ENCODE measurements around the gene PRKG1. TPM values are rescaled to one million over a fixed set of nuclear protein-coding genes. Genes with fewer than 3 reads are reported as not detected.

Gene PRKG1
- polyA plus RNA-seq, 1 donor (not counting 4 experiments of a cell fraction or from before 2014, with no cell fraction given): 0.24 TPM

GRCh38 chr10:51423121-51423452 lies 348.8 kb downstream of the PRKG1 start:
- H3K4me2 ChIP-seq (ENCODE audit: control insufficient read depth, extremely low read depth, insufficient read depth, low read depth, low read length): no peak overlapping the region
- H3K4me1 ChIP-seq (ENCODE audit: control insufficient read depth, extremely low read depth, insufficient read depth, low read length): no peaks in the 10 kb centered on the region
- FAIRE-seq (no peak), DNase-seq (ENCODE audit: low read depth, low spot score) (no peak)
- no peaks in the 10 kb centered on the region for H3K27me3 ChIP-seq (ENCODE audit: control insufficient read depth, extremely low read depth, insufficient read depth, low read length)
- no peaks in the 10 kb centered on the region for H3K36me3 ChIP-seq (ENCODE audit: control insufficient read depth in 2 of 2, extremely low read depth in 1 of 2, insufficient read depth in 2 of 2, low read length in 2 of 2)
- no peaks in the 10 kb centered on the region for H3K9me3 ChIP-seq (ENCODE audit: control insufficient read depth, low read depth, low read length)
- dilution Hi-C loops (cut with MboI; ENCODE audit: extremely low pct_ligation_motif_present, low sequenced_read_pairs): no loop called here
- no peak overlapping the region for H3K27ac ChIP-seq (ENCODE audit: control insufficient read depth, insufficient read depth, low read length)
- H2AFZ ChIP-seq (ENCODE audit: control insufficient read depth, low read length): no peak overlapping the region
- no peaks in the 10 kb centered on the region for H3K9me1 ChIP-seq (ENCODE audit: control insufficient read depth, extremely low read depth, insufficient read depth, low read length)
- H3K79me2 ChIP-seq (ENCODE audit: control insufficient read depth, insufficient read depth, low read length): no peaks in the 10 kb centered on the region
- TF ChIP-seq, protein P1, sequence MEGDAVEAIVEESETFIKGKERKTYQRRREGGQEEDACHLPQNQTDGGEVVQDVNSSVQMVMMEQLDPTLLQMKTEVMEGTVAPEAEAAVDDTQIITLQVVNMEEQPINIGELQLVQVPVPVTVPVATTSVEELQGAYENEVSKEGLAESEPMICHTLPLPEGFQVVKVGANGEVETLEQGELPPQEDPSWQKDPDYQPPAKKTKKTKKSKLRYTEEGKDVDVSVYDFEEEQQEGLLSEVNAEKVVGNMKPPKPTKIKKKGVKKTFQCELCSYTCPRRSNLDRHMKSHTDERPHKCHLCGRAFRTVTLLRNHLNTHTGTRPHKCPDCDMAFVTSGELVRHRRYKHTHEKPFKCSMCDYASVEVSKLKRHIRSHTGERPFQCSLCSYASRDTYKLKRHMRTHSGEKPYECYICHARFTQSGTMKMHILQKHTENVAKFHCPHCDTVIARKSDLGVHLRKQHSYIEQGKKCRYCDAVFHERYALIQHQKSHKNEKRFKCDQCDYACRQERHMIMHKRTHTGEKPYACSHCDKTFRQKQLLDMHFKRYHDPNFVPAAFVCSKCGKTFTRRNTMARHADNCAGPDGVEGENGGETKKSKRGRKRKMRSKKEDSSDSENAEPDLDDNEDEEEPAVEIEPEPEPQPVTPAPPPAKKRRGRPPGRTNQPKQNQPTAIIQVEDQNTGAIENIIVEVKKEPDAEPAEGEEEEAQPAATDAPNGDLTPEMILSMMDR (optimal IDR thresholded peaks at IDR 0.05 in 1 of 3, IDR thresholded peaks at IDR 0.05 in 1 of 3, conservative IDR thresholded peaks at IDR 0.05 in 1 of 3; ENCODE audit: extremely low read depth in 1 of 3, insufficient read depth in 2 of 3, low read length in 3 of 3): no peak
- TF ChIP-seq EZH2 (IDR thresholded peaks at IDR 0.05; ENCODE audit: low read length): no peak
- H4K20me1 ChIP-seq (ENCODE audit: control insufficient read depth, extremely low read depth, insufficient read depth, low read length): no peaks in the 10 kb centered on the region
- no peak overlapping the region for H3K9ac ChIP-seq (ENCODE audit: control insufficient read depth, extremely low read depth, insufficient read depth, low read length)
- no peak overlapping the region for H3K4me3 ChIP-seq (ENCODE audit: control insufficient read depth in 2 of 3, extremely low read depth in 1 of 3, insufficient read depth in 2 of 3, low read depth in 1 of 3, low read length in 3 of 3)

DNA sequence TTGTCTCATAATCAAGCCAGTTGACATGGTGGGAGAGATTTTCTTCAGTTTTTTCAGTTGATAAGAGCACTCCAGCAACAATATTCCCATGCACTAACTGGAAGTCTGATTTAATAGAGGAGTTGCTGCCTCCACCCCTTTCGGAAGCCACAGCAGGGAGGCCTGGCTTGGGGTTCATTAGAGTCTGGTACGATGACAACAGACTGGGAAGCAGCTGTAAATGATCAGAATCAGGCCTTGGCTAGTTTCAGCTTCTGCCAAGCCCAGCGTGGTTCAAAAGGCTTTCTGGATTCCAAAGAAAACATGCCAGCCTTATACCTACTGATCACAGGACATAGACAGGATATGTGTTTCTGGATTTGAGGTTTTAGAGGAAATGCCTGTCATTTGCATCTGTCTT lies 351.1 kb downstream of the PRKG1 start:
- no peak overlapping the region for H3K27ac ChIP-seq (ENCODE audit: control insufficient read depth, insufficient read depth, low read length)
- H3K36me3 ChIP-seq (ENCODE audit: control insufficient read depth in 2 of 2, extremely low read depth in 1 of 2, insufficient read depth in 2 of 2, low read length in 2 of 2): no peaks in the 10 kb centered on the region
- no peaks in the 10 kb centered on the region for H3K9me3 ChIP-seq (ENCODE audit: control insufficient read depth, low read depth, low read length)
- H4K20me1 ChIP-seq (ENCODE audit: control insufficient read depth, extremely low read depth, insufficient read depth, low read length): no peaks in the 10 kb centered on the region
- no peak for FAIRE-seq
- H3K4me3 ChIP-seq (ENCODE audit: control insufficient read depth in 2 of 3, extremely low read depth in 1 of 3, insufficient read depth in 2 of 3, low read depth in 1 of 3, low read length in 3 of 3): no peak overlapping the region
- H3K9me1 ChIP-seq (ENCODE audit: control insufficient read depth, extremely low read depth, insufficient read depth, low read length): no peaks in the 10 kb centered on the region
- no peak overlapping the region for H2AFZ ChIP-seq (ENCODE audit: control insufficient read depth, low read length)
- no peak overlapping the region for H3K9ac ChIP-seq (ENCODE audit: control insufficient read depth, extremely low read depth, insufficient read depth, low read length)
- H3K79me2 ChIP-seq (ENCODE audit: control insufficient read depth, insufficient read depth, low read length): no peaks in the 10 kb centered on the region
- no peaks in the 10 kb centered on the region for H3K27me3 ChIP-seq (ENCODE audit: control insufficient read depth, extremely low read depth, insufficient read depth, low read length)
- no peak overlapping the region for H3K4me2 ChIP-seq (ENCODE audit: control insufficient read depth, extremely low read depth, insufficient read depth, low read depth, low read length)
- no peaks in the 10 kb centered on the region for H3K4me1 ChIP-seq (ENCODE audit: control insufficient read depth, extremely low read depth, insufficient read depth, low read length)
- DNase-seq (ENCODE audit: low read depth, low spot score): no peak
- TF ChIP-seq, protein P1 (optimal IDR thresholded peaks at IDR 0.05 in 1 of 3, IDR thresholded peaks at IDR 0.05 in 1 of 3, conservative IDR thresholded peaks at IDR 0.05 in 1 of 3; ENCODE audit: extremely low read depth in 1 of 3, insufficient read depth in 2 of 3, low read length in 3 of 3): no peak
- dilution Hi-C loops (cut with MboI; ENCODE audit: extremely low pct_ligation_motif_present, low sequenced_read_pairs): no loop called here

Measured in keratinocyte (primary cell).